Posterior vena cava (tissue), 2 donors: ENCODE measurements around the gene TRAF4. TPM values are rescaled to one million over a fixed set of nuclear protein-coding genes. Genes with fewer than 3 reads are reported as not detected.

ENCODE experiments used
- DNase-seq: peaks from one replicate; pipeline ENCODE4 v3.0.0-alpha.2; 2020; ENCODE audit warnings: low spot score
- intact Hi-C, 2 donors: fragments of 100-400 bp; cut with DNase I; formaldehyde crosslinking; loops; one replicate each; pipeline versions ENCODE4 v1.14.1 to v1.14.2; 2022 to 2023
- total RNA-seq, 2 donors: library from RNA; stranded (reverse); fragmentation: NEBNext Ultra II Directional; extraction: Animal tissue kit (Norgen Biotek cat#: 25700); gene quantifications; one replicate each; pipeline ENCODE4 v1.2.1, GENCODE V29; 2021
- donor health status: DM: yes; HTN: yes; CAD: no.
- donor health status: DM: yes; HTN: yes; CAD: no.

The TRAF4 gene
- total RNA-seq, 2 donors from 2014 or later, result 10.2 to 10.8 TPM

GRCh38 chr17:28744104-28744971, 527 bp downstream of the TRAF4 start:
- DNase-seq, result peak; percentile 88
- intact Hi-C loops, result loop anchor here in 1 of 2 donors (2.0 kb wide), 1 partner anchor 14 kb away; no protein-coding TSS in a partner anchor

- intact Hi-C loops, result loop anchor here in 1 of 2 donors (2.0 kb wide), 1 partner anchor 14 kb away; no protein-coding TSS in a partner anchor
- peak; percentile 84 for DNase-seq
Measured at GRCh38 chr17:28744972-28745785, 1.4 kb downstream of the TRAF4 start.

- DNase-seq, result peak; percentile 79
- intact Hi-C loops, result loop anchor here in 1 of 2 donors (2.0 kb wide), 1 partner anchor 15 kb away; no protein-coding TSS in a partner anchor
Measured at GRCh38 chr17:28745786-28746411, 2.1 kb downstream of the TRAF4 start.

- DNase-seq, result peak; percentile 30
- intact Hi-C loops, result no loop called here
Measured at GRCh38 chr17:28746611-28747050, 2.8 kb downstream of the TRAF4 start.

GRCh38 chr17:28747051-28747691, 3.4 kb downstream of the TRAF4 start:
- DNase-seq, result peak; percentile 74

GRCh38 chr17:28747801-28748750, 4.3 kb downstream of the TRAF4 start:
- peak; percentile 80 for DNase-seq

More at GRCh38 chr17:28747051-28747691, 3.4 kb downstream of the TRAF4 start:
- intact Hi-C loops, result no loop called here

GRCh38 chr17:28748852-28749515, 5.2 kb downstream of the TRAF4 start:
- intact Hi-C loops, result no loop called here
- DNase-seq, result peak; percentile 78

More at GRCh38 chr17:28747801-28748750, 4.3 kb downstream of the TRAF4 start:
- intact Hi-C loops, result no loop called here

GRCh38 chr17:28749516-28750177, 5.8 kb downstream of the TRAF4 start:
- intact Hi-C loops, result loop anchor here (10.0 kb wide), 2 partner anchors 55 to 145 kb away; partner anchors contain the start of gene FLOT2 (in 1 of the 2)
- DNase-seq, result peak; percentile 79

GRCh38 chr17:28750178-28751047, 6.6 kb downstream of the TRAF4 start:
- DNase-seq, result peak; percentile 97
- intact Hi-C loops, result loop anchor here (10.0 kb wide), 2 partner anchors 54 to 144 kb away; partner anchors contain the start of gene FLOT2 (in 1 of the 2)

GRCh38 chr17:28751600-28752366, 8.0 kb downstream of the TRAF4 start:
- intact Hi-C loops, result loop anchor here (10.0 kb wide), 2 partner anchors 53 to 143 kb away; partner anchors contain the start of gene FLOT2 (in 1 of the 2)
- peak; percentile 18 for DNase-seq

GRCh38 chr17:28755486-28755885, 11.7 kb downstream of the TRAF4 start:
- peak; percentile 23 for DNase-seq
- intact Hi-C loops, result loop anchor here (10.0 kb wide), 2 partner anchors 49 to 139 kb away; partner anchors contain the start of gene FLOT2 (in 1 of the 2)

GRCh38 chr17:28756049-28756804, 12.4 kb downstream of the TRAF4 start:
- intact Hi-C loops, result loop anchor here (10.0 kb wide), 2 partner anchors 49 to 139 kb away; partner anchors contain the start of gene FLOT2 (in 1 of the 2)
- peak; percentile 29 for DNase-seq

GRCh38 chr17:28758411-28759121, 14.8 kb downstream of the TRAF4 start:
- intact Hi-C loops, result loop anchor here (10.0 kb wide), 2 partner anchors 46 to 136 kb away; partner anchors contain the start of gene FLOT2 (in 1 of the 2)
- DNase-seq, result peak; percentile 75
